Mesendoderm (in vitro differentiated cells): ENCODE measurements around the gene CA11.

Experiments
- DNase-seq: peaks from one replicate; pipeline ENCODE4 v3.0.0; 2013
- H2AK5ac ChIP-seq: 2 replicates; pipeline ENCODE4 v1.6.1; 2013; ENCODE audit warnings: low read length, inconsistent platforms
- H2BK120ac ChIP-seq: 2 replicates; pipeline ENCODE4 v1.6.1; 2013; ENCODE audit warnings: low read depth, mild to moderate bottlenecking, low read length, moderate library complexity, mixed read lengths
- H2BK15ac ChIP-seq: replicated peaks from 2 replicates; pipeline ENCODE4 v1.6.1; 2013; ENCODE audit warnings: low read depth, mild to moderate bottlenecking, moderate library complexity
- H2BK5ac ChIP-seq: 2 replicates; pipeline ENCODE4 v1.6.1; 2013; ENCODE audit warnings: low read length, inconsistent platforms
- H3K18ac ChIP-seq: 2 replicates; pipeline ENCODE4 v1.6.1; 2013; ENCODE audit warnings: mild to moderate bottlenecking, low read length, mixed read lengths
- H3K23ac ChIP-seq: one replicate; pipeline ENCODE4 v1.6.1; 2013; ENCODE audit warnings: low read length
- H3K27ac ChIP-seq: 2 replicates; pipeline ENCODE4 v1.5.1; 2013; ENCODE audit warnings: low read depth, mild to moderate bottlenecking, inconsistent platforms, low read length, moderate library complexity
- H3K27me3 ChIP-seq: 2 replicates; pipeline ENCODE4 v1.6.1; 2013; ENCODE audit warnings: low read length, control low read depth, mild to moderate bottlenecking, inconsistent platforms; ENCODE audit not compliant: insufficient read depth, poor library complexity
- H3K36me3 ChIP-seq: 2 replicates; pipeline ENCODE4 v1.6.1; 2013; ENCODE audit warnings: low read length, inconsistent platforms; ENCODE audit not compliant: control insufficient read depth, insufficient read depth
- H3K4ac ChIP-seq: one replicate; pipeline ENCODE4 v1.6.1; 2013; ENCODE audit warnings: low read depth, mild to moderate bottlenecking, low read length, moderate library complexity
- H3K4me1 ChIP-seq: 2 replicates; pipeline ENCODE4 v1.6.1; 2013; ENCODE audit warnings: low read depth, low read length, inconsistent platforms; ENCODE audit not compliant: control insufficient read depth
- H3K4me2 ChIP-seq: 2 replicates; pipeline ENCODE4 v1.6.1; 2013; ENCODE audit warnings: low read length
- H3K4me3 ChIP-seq: 2 replicates; pipeline ENCODE4 v1.5.1; 2013; ENCODE audit warnings: mild to moderate bottlenecking, low read length
- H3K56ac ChIP-seq: one replicate; pipeline ENCODE4 v1.6.1; 2013; ENCODE audit warnings: low read length
- H3K79me1 ChIP-seq: 2 replicates; pipeline ENCODE4 v1.6.1; 2013; ENCODE audit warnings: low read length, inconsistent platforms
- H3K79me2 ChIP-seq: 2 replicates; pipeline ENCODE4 v1.6.1; 2013; ENCODE audit warnings: mild to moderate bottlenecking, low read length; ENCODE audit not compliant: control insufficient read depth, insufficient read depth
- H3K9ac ChIP-seq: 2 replicates; pipeline ENCODE4 v1.6.1; 2013; ENCODE audit warnings: low read length, inconsistent platforms
- H4K5ac ChIP-seq: one replicate; pipeline ENCODE4 v1.6.1; 2013; ENCODE audit warnings: low read length
- H4K8ac ChIP-seq: one replicate; pipeline ENCODE4 v1.6.1; 2013; ENCODE audit warnings: low read depth, mild to moderate bottlenecking, control low read depth, low read length, moderate library complexity
- WGBS: extraction: QIAGEN DNeasy Blood & Tissue Kit; methylation state at CpG from one replicate; pipeline ENCODE4 v1.1.7; 2013; ENCODE audit warnings: low lambda C conversion rate, missing lambda C conversion rate; ENCODE audit not compliant: insufficient coverage; ENCODE audit errors: extremely low coverage; 5-methylcytosine and 5-hydroxymethylcytosine counted together

CA11 gene

GRCh38 chr19:48595171-48595570 lies 50.8 kb downstream of the CA11 start:
- Histone ChIP-seq H2AK5ac (no peak overlapping the region), H3K36me3 (no peaks in the 10 kb centered on the region), H4K5ac (no peak overlapping the region), H3K4ac (no peak overlapping the region), H2BK120ac (no peak overlapping the region), H3K23ac (no peak overlapping the region), H3K18ac (no peak overlapping the region), H3K4me1 (no peaks in the 10 kb centered on the region), H3K9ac (no peak overlapping the region), H3K56ac (no peak overlapping the region), H3K27me3 (no peaks in the 10 kb centered on the region), H3K79me1 (no peaks in the 10 kb centered on the region), H4K8ac (no peak overlapping the region), H3K4me3 (no peak overlapping the region), H2BK5ac (no peak overlapping the region), H3K27ac (no peak overlapping the region), H2BK15ac (no peak overlapping the region), H3K79me2 (no peaks in the 10 kb centered on the region), H3K4me2 (no peak overlapping the region)
- no CpG with 5 or more reads among the region's 9 CpGs for WGBS
- no peak for DNase-seq

- Histone ChIP-seq H2BK15ac (no peak overlapping the region), H3K18ac (no peak overlapping the region), H3K4me2 (no peak overlapping the region), H3K4me3 (no peak overlapping the region), H3K27ac (no peak overlapping the region), H2AK5ac (no peak overlapping the region), H4K8ac (no peak overlapping the region), H3K79me2 (no peaks in the 10 kb centered on the region), H3K4me1 (no peaks in the 10 kb centered on the region), H2BK5ac (no peak overlapping the region), H2BK120ac (no peak overlapping the region), H3K36me3 (no peaks in the 10 kb centered on the region), H4K5ac (no peak overlapping the region), H3K56ac (no peak overlapping the region), H3K9ac (no peak overlapping the region), H3K27me3 (no peaks in the 10 kb centered on the region), H3K79me1 (no peaks in the 10 kb centered on the region), H3K4ac (no peak overlapping the region), H3K23ac (no peak overlapping the region)
- DNase-seq = peak; percentile 73
- no CpG with 5 or more reads among the region's 5 CpGs for WGBS
These were observed 55.0 kb downstream of the CA11 start for GRCh38 chr19:48591021-48591420.

GRCh38 chr19:48588670-48589401 lies 57.2 kb downstream of the CA11 start:
- Histone ChIP-seq H3K4ac (no peak overlapping the region), H2BK120ac (no peak overlapping the region), H4K5ac (no peak overlapping the region), H2BK5ac (no peak overlapping the region), H2AK5ac (no peak overlapping the region), H3K4me2 (peak overlapping the region; percentile 54), H3K79me2 (no peaks in the 10 kb centered on the region), H3K18ac (no peak overlapping the region), H2BK15ac (no peak overlapping the region), H3K36me3 (no peaks in the 10 kb centered on the region), H3K27me3 (no peaks in the 10 kb centered on the region), H3K4me3 (no peak overlapping the region), H3K9ac (peak overlapping the region; percentile 37), H3K23ac (no peak overlapping the region), H3K79me1 (no peaks in the 10 kb centered on the region), H3K4me1 (no peaks in the 10 kb centered on the region), H3K27ac (no peak overlapping the region), H4K8ac (no peak overlapping the region), H3K56ac (peak overlapping the region; percentile 80)
- DNase-seq = peak; percentile 91
- WGBS = no CpG with 5 or more reads among the region's 36 CpGs
